C1 segment of cervical spinal cord (tissue), 14 donors: ENCODE results near the gene HCRTR1.

Experiments
- DNase-seq, 14 donors: peaks; one replicate each; lab custom pipeline; 2025; lab: John Stamatoyannopoulos, UW

HCRTR1 gene

GRCh38 chr1:31626223-31627207 is 9.0 kb downstream of the HCRTR1 start:
- DNase-seq: peak in 3 of 14 donors; percentile 15 to 34 (median 15)

- peak in 8 of 14 donors; percentile 4 to 91 (median 56) for DNase-seq
These were observed 9.9 kb downstream of the HCRTR1 start for GRCh38 chr1:31627301-31627929.

DNA sequence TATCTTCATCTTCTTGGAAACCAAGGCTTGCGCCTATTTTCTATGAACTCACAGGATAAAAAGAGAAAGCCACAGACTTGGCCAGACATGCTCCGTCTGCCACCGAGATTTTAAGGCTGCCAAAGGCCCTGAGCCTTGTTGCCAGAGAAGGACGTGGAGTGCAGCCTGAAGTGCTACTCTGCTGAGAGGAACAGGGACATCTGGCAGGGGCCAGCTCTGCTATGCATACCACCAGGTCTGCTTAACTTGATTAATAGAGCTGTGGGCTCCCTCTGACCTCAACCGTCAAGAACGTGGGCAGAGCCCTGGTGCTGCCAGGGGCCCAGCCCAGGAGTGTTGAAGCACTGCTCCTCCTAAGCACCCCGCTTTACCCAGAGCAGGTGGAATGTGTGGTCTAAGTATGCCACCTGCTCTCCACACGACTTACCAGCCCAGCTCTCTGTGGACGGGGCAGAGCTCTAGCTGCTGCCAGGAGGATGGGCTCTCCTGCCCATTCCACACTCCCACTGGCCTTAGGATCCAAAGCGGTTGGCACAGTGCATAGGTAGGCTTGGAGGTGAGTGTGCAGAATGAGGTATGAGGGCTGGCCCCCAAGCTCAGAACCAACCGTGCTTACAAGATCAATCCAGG is 10.6 kb downstream of the HCRTR1 start:
- peak in 7 of 14 donors; percentile 14 to 93 (median 59) for DNase-seq

GRCh38 chr1:31628931-31629556 is 11.6 kb downstream of the HCRTR1 start:
- no peak for DNase-seq

- DNase-seq: no peak
These were observed 15.2 kb downstream of the HCRTR1 start for GRCh38 chr1:31632649-31633048.

DNA sequence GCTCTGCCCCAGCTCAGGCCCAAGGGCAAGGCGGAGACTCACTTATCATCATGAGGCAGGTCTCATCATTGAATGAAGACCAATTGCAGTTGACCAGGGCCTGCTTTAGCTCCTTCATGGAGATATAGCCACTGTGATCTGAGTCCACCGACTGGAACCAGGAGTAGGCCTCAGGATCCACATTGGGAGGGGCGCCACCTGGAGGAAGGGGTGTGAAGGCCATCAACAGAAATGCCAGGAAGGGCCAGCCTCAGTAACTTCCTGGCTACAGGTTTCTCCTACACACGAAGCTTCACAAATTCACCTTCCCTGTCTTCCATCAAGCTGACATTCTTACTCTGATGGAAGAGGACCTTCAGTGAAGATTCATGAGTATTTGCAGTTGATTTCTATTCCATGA is 15.6 kb downstream of the HCRTR1 start:
- no peak for DNase-seq

DNA sequence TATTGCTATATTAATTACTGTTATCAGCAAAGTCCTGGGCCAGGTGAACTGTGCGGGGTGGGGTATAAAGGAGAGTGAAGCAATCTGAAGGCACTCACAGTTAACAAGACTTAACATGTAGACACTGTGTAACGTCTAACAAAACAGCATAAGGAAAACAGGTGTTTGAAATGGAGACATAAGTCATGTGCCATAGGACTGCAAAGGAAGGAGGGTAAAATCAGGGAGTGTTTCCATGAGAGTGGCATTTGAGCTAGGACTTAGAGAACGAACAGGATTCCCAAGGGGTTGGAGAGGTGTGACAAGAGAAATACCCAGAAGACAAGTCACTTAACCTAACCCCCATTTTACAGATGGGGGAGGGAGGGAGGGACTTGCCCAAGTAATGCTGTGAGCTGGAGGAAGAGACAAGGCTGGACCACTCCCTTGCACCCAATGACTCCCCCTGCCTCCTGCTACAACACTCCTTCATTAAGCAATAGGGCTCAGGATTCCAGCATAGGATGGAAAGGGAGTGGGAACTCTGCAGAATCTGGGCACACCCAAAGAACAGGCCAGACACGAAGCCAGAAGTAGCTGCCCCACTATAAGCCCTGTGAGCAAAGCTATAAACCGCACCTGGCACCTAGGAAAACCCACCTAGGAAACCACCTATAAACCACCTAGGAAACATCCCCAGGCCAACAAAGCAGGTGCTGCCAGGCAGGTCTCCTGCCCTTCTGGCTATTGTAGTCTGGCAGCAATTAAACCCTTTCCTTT is 20.6 kb downstream of the HCRTR1 start:
- DNase-seq: no peak

DNA sequence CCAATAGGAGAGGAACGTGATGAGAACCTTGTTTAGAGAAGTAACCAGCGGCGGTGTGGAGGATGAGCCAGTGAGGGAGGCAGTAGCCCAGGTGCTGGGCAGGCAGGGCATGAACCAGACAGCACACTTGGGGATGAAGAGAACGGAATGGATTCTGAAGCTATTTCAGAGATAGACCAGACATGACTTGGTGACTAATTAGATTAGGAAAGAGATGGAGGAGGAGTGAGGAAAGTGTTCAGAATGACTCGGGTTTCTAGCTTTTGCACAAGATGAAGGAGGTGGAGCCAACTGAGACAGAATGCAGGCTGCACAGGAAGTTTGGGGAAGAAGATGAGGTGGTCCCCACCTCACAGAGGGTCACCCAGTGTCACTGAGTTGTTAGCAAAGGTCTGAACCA is 22.1 kb downstream of the HCRTR1 start:
- DNase-seq: no peak

DNA sequence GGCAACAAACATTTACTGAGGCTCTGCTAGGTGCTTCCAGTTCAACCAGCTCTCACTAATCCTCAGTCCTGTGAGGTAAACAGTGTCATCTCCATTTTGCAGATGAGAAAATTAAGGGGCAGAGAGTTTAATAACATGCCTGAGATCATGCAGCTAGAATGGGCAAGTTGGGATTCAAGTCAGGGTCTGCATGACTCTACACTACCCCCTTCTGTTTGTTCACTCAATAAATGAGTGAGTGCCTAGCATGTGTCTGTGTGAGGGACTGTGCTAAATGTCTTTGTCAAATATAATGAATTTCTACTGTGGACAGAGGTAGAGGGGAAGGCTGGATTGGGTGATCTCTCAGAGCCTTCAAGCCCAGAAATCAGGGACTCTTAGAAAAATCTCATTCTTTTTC is 22.7 kb downstream of the HCRTR1 start:
- DNase-seq: no peak

- no peak for DNase-seq
These were observed 23.5 kb downstream of the HCRTR1 start for GRCh38 chr1:31640964-31641363.

GRCh38 chr1:31642366-31642765 is 24.9 kb downstream of the HCRTR1 start:
- DNase-seq: no peak

GRCh38 chr1:31642897-31643296 is 25.4 kb downstream of the HCRTR1 start:
- no peak for DNase-seq

- no peak for DNase-seq
These were observed 26.6 kb downstream of the HCRTR1 start for GRCh38 chr1:31643976-31644559.

DNA sequence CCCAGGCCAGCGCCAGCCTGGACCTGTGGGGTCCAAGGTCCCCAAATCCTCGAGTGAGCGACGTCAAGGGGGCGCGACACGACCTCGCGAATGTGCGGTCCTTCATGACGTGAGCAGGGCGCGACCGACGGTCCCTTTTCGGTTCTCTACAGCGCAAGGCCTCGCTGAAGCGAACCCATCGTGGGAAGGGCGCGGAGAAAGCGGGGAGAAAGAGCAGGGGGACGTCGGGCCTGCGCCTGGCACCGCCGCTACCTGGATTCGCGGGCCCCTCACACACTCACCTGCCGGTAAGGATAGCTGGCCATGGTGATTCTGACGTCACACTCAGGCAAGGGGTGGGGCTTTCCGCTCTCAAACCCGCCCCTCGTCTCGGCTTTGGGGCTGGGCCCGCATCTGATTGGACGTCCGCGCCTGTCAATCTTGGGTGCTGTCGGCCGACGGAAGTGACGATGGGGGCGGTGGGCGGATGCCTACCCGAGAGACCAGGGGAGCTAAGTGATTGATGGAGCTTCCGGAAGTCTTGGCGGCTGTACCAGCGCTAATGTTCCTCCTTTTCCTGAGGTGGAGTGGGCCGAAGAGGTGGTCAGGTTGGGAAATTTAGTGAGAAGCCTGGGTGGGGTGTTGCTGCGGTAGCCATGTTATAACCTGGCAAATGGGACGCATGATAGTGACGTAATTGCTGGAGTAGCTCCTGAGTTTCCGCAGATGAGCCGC is 27.2 kb downstream of the HCRTR1 start, which contains the start of gene PEF1:
Gene PEF1, minus strand, starts transcription at position 317 of the 714 bp plus-strand sequence. Its CDS starts 12 bp downstream, at position 305.
- peak; percentile 86 to 99 (median 96) for DNase-seq

GRCh38 chr1:31645274-31645568 is 27.7 kb downstream of the HCRTR1 start:
- DNase-seq: no peak

DNA sequence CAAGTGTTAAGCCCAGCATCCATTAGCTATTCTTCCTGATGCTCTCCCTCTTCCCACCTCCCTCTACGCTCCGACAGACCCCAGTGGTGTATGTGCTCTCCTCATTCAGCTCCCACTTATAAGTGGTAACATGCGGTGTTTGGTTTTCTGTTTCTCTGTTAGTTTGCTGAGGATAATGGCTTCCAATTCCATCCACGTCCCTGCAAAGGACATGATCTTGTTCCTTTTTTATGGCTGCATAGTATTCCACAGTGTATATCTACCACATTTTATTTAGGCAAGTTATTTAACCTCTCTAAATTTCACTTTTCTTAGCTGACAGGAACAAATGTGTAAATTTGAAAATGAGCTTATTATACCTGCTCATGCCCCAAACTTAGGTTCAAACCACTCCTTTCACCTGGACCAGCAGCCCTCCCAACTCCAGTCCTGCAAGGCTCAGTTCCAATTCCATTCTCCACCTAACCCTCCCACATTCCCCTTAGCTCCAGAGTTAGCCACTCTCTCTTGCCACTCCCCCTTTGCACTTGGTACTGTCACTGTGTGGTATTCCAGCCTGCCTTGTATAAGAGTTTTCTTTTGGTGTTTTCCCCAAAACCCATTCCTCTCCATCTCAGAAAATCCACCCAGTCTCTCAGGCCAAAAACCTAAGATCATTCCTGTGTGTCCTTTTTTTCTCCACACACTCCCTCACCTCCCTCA is 28.9 kb downstream of the HCRTR1 start:
- DNase-seq: no peak

DNA sequence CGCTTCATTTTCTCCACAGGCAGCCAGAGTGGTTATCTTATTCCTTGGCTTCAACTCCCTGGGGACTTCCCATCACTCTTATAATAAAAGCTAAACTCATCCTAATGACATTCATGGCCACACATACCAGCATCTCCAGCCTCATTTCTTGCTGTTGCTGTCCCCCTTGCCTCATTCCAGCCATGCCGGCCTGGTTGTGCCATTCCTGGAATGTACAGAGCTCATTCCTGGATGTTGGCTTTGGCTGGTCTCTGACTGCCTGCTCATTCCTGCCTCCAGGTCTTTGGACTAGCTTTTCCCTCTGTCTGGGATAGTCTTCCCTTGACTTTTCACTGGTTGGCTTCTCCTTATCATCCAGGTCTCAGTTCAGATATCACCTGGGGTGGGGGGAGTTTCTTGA is 29.6 kb downstream of the HCRTR1 start:
- no peak for DNase-seq

- no peak for DNase-seq
These were observed 30.7 kb downstream of the HCRTR1 start for GRCh38 chr1:31648190-31648589.

DNA sequence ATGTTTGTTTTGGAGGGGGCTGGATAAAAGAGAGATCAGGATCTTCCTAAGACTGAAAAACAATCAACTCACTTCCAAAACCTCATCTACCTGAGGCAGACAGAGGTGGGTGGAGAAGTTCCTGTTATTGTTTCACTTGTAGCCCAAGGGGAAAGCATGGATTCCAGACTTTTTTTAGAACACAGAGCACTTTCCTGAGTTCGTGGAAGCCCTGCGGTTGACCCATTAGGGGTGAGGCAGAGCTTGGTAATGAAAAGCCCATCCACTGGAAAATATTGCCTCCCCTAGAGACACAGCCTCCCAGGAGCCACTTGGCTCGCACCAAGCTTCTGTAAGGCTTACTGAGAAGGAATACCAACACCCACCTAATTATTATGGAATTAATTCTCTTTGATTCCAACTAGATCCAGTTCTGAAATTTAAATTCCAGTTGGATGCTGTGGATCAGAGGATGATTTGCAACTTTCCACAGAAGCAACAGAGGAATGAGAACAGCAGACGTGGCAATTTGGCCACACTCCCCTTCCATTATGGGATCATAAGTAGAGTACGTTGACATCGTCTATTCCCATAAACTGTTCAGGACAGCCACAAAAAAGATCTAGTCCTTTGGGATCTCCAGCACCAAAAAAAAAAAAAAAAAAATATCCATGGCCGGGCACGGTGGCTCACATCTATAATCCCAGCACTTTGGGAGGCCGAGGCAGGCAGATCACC is 31.3 kb downstream of the HCRTR1 start:
- DNase-seq: no peak
